ENCODE data around the gene APP.

DNA sequence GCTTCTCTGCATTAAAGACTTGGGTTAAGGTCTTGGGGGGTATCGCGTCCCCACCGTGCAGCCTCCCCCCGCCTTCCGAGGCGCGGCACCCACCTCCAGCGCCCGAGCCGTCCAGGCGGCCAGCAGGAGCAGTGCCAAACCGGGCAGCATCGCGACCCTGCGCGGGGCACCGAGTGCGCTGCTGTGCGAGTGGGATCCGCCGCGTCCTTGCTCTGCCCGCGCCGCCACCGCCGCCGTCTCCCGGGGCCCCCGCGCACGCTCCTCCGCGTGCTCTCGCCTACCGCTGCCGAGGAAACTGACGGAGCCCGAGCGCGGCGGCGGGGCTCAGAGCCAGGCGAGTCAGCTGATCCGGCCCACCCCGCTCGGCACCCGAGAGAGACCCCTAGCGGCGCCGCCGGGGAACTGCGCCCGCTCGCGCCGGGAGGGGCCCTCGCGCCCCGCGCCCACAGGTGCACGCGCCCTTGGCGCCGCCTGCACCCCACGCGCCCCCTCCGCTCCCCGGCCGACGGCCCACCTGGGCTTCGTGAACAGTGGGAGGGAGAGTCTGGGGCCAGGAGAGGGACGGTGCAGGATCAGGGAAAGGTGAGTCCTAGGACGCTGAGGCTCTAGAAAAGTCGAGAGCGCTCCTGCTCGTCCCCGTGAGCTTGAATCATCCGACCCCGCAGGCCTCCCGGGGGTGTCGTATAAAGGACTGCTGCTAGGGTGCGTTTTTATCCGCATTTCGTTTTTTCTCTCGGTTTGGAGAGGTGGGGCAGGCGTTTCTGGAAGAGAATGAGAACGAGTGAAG lies at the start of gene APP:
- TF ChIP-seq EP300 (IDR thresholded peaks at IDR 0.05; ENCODE audit: low read depth in 2 of 2, low read length in 2 of 2) (no peak), EP300 (CRISPR knock-in tag; IDR thresholded peaks at IDR 0.05; ENCODE audit: borderline replicate concordance) (no peak), TGIF2 (CRISPR knock-in tag; IDR thresholded peaks at IDR 0.05) (no peak), AKAP8 (CRISPR knock-in tag; IDR thresholded peaks at IDR 0.05) (no peak), KLF11 (CRISPR knock-in tag; IDR thresholded peaks at IDR 0.05) (no peak)
- TF ChIP-seq, protein P1, sequence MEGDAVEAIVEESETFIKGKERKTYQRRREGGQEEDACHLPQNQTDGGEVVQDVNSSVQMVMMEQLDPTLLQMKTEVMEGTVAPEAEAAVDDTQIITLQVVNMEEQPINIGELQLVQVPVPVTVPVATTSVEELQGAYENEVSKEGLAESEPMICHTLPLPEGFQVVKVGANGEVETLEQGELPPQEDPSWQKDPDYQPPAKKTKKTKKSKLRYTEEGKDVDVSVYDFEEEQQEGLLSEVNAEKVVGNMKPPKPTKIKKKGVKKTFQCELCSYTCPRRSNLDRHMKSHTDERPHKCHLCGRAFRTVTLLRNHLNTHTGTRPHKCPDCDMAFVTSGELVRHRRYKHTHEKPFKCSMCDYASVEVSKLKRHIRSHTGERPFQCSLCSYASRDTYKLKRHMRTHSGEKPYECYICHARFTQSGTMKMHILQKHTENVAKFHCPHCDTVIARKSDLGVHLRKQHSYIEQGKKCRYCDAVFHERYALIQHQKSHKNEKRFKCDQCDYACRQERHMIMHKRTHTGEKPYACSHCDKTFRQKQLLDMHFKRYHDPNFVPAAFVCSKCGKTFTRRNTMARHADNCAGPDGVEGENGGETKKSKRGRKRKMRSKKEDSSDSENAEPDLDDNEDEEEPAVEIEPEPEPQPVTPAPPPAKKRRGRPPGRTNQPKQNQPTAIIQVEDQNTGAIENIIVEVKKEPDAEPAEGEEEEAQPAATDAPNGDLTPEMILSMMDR (CRISPR knock-in tag; IDR thresholded peaks at IDR 0.05): peak; percentile 78

Measured in HepG2 (cell line).